Motor neuron (in vitro differentiated cells): Measurements from ENCODE around the gene MAP4. TPM values are rescaled to one million over a fixed set of nuclear protein-coding genes. Genes with fewer than 3 reads are reported as not detected.
"Not testable (repeated sequence)": the region's sequence is repeated elsewhere in the genome, so short reads cannot be mapped to it uniquely, and the experiment has no call there.

ENCODE experiments used
- ATAC-seq, 8 experiments: fragments of 200-7000 bp; cut with Tn5 transposase; replicated peaks in 6 of 8; 2 replicates each; pipeline ENCODE4 v1.8.0; 2021; ENCODE audit warnings: mild to moderate bottlenecking in 8 of 8, moderate library complexity in 8 of 8
- H3K27ac ChIP-seq, 2 donors: fragments of 250-450 bp; sonication (Bioruptor Pico); 2 replicates each; pipeline ENCODE4 v1.9.0; 2021; ENCODE audit warnings: antibody characterized with exemption in 2 of 2, mild to moderate bottlenecking in 2 of 2, moderate library complexity in 1 of 2
- H3K4me1 ChIP-seq, 2 donors: fragments of 250-450 bp; sonication (Bioruptor Pico); replicated peaks in 1 of 2; 2 replicates each; pipeline ENCODE4 v1.6.1; 2021; ENCODE audit warnings: antibody characterized with exemption in 2 of 2, mild to moderate bottlenecking in 2 of 2, moderate library complexity in 1 of 2
- H3K4me3 ChIP-seq, 5 donors: fragments of 250-450 bp; sonication (Bioruptor Pico); 2 replicates each; pipeline ENCODE4 v1.9.0; 2021; ENCODE audit warnings: antibody characterized with exemption in 5 of 5, mild to moderate bottlenecking in 5 of 5, moderate library complexity in 4 of 5
- WGBS, 10 experiments: fragments of 450-650 bp; shearing (Covaris generic); methylation state at CpG; one replicate each; pipeline ENCODE4 v1.0.0; 2022; 5-methylcytosine and 5-hydroxymethylcytosine counted together
- in situ Hi-C, 9 experiments: fragments of 400-800 bp; cut with MboI; loops; one replicate each; pipeline ENCODE4 v1.15.0; 2021; ENCODE audit warnings: low sequenced_read_pairs in 9 of 9, low pct_unique_long_range_greater_than_20kb in 2 of 9; ENCODE audit not compliant: unreplicated experiment in 9 of 9
- total RNA-seq, 8 experiments: library from RNA; unstranded; fragments of 300-600 nt; gene quantifications; 2 replicates each; pipeline versions ENCODE4 v1.2.3 to v1.2.4, GENCODE V29; 2022

Gene MAP4
- total RNA-seq, 8 experiments from 2014 or later, result 62.7 to 256 (median 142) TPM

DNA sequence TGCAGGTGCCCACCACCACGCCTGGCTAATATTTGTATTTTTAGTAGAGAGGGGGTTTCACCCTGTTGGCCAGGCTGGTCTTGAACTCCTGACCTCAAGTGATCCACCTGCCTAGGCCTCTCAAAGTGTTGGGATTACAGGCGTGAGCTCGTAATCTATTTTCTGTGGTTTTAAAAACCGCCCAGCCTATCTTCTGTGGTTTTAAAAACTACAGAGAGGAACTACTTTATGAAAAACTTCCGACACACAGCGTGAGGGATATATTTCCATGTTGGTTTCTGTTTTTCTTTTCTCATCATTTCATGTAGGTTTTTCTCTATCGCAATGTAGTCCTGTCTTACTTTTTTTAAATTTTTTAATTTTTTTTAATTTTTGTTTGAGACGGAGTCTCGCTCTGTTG is 186.7 kb downstream of the MAP4 start:
- not testable (repeated sequence) for H3K27ac ChIP-seq, H3K4me3 ChIP-seq, H3K4me1 ChIP-seq, ATAC-seq
- in situ Hi-C loops, result loop anchor here in 4 of 9 experiments (25.0 kb wide), 2 partner anchors 158 to 333 kb away; no protein-coding TSS in a partner anchor
- WGBS, 10 experiments, result 80 to 100% (median 99%) methylated on average over 1 to 9 of the region's 9 CpGs

GRCh38 chr3:47825590-47825989 is 190.6 kb downstream of the MAP4 start:
- no peak for ATAC-seq
- in situ Hi-C loops, result loop anchor here in 4 of 9 experiments (25.0 kb wide), 2 partner anchors 162 to 337 kb away; no protein-coding TSS in a partner anchor
- H3K4me3 ChIP-seq, result peak overlapping the region; percentile 63 to 91 (median 89)
- WGBS, 10 experiments, result 0 to 50% (median 11%) methylated on average over 1 to 7 of the region's 7 CpGs; no CpG with 5 or more reads in 5 of the 10 experiments
- H3K27ac ChIP-seq, result peak overlapping the region in 1 of 2 donors; percentile 83
- peaks cover 9 to 14% of the 10 kb centered on the region in 2 donors for H3K4me1 ChIP-seq

DNA sequence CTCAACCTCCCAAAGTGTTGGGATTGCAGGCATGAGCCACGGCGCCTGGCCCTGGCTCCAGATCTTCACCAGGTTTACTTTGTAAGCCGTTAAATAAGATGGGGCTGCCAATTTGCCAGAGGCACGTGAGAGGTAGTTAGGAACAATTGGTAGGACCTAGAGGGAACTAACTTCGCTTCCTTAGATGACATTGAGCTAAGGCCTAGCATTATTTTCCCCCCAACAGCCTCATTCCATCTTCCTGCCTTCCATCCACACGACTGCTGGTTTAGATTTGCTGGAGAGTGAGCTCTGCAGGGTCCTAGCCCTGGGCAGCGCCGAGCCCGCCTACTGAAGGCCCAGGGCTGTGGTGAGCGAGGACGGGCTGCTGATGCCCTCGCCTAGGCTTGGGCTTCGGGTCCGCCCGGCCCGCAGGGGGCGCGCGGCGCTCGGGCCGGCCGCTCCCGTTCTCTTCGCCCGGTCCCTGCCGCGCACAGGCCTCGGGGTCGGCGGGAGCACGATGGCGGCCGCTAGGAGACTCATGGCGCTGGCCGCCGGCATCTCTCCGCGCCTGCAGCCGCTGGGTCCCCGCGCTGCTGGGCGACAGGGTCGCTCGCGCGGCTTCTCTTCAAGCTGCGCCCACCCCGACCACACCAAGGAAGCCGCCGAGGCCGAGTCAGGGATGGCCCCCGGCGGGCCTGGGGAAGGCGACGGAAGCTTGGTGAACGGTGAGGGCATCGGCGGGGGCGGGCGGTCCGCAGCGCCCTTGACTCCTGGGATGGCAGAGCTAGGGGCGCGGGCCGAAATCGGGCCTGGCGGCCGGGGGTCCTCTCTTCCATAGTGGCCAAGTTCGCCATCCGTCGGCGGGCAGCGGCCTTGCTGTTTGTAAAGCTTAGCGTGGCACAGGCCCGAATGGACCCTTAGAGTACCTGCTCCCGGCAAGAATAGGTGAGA is 191.4 kb downstream of the MAP4 start:
- WGBS, 10 experiments, result 1 to 46% (median 29%) methylated on average over 5 to 30 of the region's 77 CpGs; no CpG with 5 or more reads in 5 of the 10 experiments
- peak overlapping the region; percentile 64 to 83 for H3K27ac ChIP-seq
- peak; percentile 98 to 99 (median 99) for ATAC-seq
- H3K4me3 ChIP-seq, result peak overlapping the region; percentile 63 to 91 (median 89)
- in situ Hi-C loops, result loop anchor here in 4 of 9 experiments (25.0 kb wide), 2 partner anchors 162 to 337 kb away; no protein-coding TSS in a partner anchor
- H3K4me1 ChIP-seq, result peaks cover 9 to 14% of the 10 kb centered on the region in 2 donors

- no peak for ATAC-seq
- in situ Hi-C loops, result no loop called here
- no peaks in the 10 kb centered on the region for H3K4me1 ChIP-seq
- H3K4me3 ChIP-seq, result no peak overlapping the region
- whole genome bisulfite sequencing, 10 experiments, result 76 to 100% (median 89%) methylated on average over 1 to 6 of the region's 7 CpGs; no CpG with 5 or more reads in 3 of the 10 experiments
- H3K27ac ChIP-seq, result no peak overlapping the region
These were observed 198.6 kb downstream of the MAP4 start for GRCh38 chr3:47817609-47818008.

DNA sequence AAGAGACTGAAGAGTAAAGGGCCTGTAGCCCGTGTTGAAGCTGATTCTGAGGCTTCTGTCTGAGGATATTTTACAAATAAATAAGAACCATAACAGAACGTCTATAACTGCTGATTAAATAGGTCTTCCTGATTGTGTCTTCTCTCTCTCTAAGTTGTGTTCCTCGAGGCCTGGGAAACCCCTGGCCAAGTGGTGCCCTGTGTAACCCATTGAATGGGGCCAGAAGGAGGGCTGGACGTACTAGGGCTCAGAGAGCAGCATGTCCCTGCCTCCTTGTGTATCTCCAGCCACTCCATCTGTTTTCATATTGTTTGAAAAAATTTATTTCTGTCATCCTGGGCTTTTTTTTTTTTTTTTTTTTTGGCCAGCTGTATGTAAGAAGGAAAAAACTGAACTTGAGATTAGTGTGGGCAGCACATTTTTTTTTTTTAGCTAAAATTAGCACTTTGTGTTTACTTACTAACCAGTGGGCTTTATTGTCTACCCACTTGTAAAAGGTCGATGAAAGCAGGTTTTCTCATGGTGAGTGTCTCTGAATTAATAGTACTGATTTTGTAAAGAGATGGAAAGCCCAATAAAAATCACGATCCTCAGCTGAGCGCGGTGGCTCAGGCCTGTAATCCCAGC is 202.6 kb downstream of the MAP4 start:
- Histone ChIP-seq H3K27ac (no peak overlapping the region), H3K4me3 (no peak overlapping the region), H3K4me1 (no peaks in the 10 kb centered on the region)
- WGBS, 10 experiments, result 50 to 100% (median 71%) methylated on average over 1 to 7 of the region's 8 CpGs
- in situ Hi-C loops, result no loop called here
- no peak for ATAC-seq

- Histone ChIP-seq H3K4me1 (peaks cover 8 to 14% of the 10 kb centered on the region in 2 donors), H3K4me3 (no peak overlapping the region), H3K27ac (no peak overlapping the region)
- ATAC-seq, result no peak
- in situ Hi-C loops, result no loop called here
- WGBS, 10 experiments, result 100% methylated on average over 1 of the region's 1 CpG; no CpG with 5 or more reads in 3 of the 10 experiments
These were observed 211.6 kb downstream of the MAP4 start for GRCh38 chr3:47804577-47804976.

DNA sequence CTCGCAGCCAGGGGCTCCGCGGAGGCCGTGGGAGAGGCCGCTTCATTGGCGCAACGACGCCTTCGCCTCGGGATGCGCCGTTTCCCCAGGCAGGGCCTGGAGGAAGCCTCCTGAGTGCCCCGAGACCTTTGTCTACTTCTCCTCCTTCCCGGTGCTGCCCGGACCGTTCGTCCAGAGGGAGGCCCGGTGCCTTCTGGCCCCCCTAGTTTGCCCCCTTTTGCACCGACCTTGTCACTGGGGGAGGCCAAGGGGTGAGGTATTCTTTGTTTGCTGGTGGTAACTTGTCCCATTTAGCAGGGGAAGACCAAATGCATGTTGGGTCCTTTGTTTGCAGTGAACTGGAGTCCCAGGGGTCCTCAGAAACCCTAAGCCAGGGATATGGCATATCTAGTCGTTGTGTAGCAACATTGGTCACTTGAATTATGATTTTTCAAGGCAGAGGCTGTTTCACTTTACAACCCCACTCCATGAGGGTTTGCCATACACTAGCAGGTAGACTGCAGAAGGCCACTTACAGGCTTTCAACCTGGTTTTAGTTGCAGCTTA is 212.7 kb downstream of the MAP4 start:
- H3K27ac ChIP-seq, result peak overlapping the region; percentile 96
- ATAC-seq, result no peak
- in situ Hi-C loops, result no loop called here
- H3K4me3 ChIP-seq, result peak overlapping the region; percentile 60 to 99 (median 97)
- 0 to 17% (median 0%) methylated on average over 1 to 3 of the region's 20 CpGs; no CpG with 5 or more reads in 4 of the 10 experiments for WGBS, 10 experiments
- H3K4me1 ChIP-seq, result peaks cover 8 to 14% of the 10 kb centered on the region in 2 donors

DNA sequence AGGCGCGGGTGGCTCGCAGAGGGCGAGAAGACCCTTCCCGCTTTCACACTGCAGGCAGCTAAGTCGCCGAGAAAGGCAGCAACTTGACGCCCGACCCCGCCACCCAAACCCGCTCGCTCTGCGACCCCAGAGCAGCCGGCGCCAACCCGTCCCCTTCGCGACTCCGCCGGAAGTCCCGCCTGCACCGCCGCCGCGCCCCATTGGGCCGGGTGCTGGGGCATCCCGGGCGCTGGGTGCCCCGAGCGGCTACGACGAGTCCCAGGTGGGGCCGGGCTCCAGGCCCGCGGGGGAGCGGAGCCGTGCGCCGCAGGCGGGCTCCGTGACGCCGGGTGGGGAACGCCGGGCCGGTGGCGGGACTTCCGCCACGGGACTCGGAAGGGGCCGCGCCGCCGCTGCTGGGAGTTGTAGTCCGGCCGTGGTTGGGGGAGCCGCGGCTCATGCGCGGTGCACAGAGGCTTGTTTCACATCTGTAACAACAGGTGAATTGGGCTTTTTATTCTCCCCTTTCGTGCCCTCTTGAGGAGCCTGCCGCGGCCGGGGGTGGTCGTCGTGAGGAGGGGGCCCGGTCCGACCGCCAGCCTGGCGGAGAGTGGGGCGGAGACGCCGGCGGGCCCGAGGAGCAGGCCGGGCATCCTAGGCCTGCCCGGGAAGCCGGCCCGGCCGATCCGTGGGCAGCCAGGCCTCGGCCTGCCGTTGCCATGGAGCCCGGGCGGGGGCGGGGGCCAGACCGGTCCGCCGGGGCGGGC is 213.3 kb downstream of the MAP4 start, which contains the start of gene DHX30:
Gene DHX30, plus strand, starts transcription at position 405 of the 746 bp plus-strand sequence. CDS start 7,546 bp downstream, outside the sequence.
- Histone ChIP-seq H3K4me3 (peak within 1 kb of the TSS; percentile 60 to 99 (median 97)), H3K4me1 (peaks cover 8 to 14% of the 10 kb centered on the region in 2 donors), H3K27ac (peak within 1 kb of the TSS; percentile 96)
- 0 to 1% methylated on average over 7 to 28 of the region's 90 CpGs; no CpG with 5 or more reads in 8 of the 10 experiments for WGBS, 10 experiments
- ATAC-seq, result peak; percentile 85 to 95 (median 93)
- in situ Hi-C loops, result no loop called here

Other genes starting within 250 kb of the MAP4 start
- gene SMARCC1, start 234.5 kb downstream of the MAP4 start, total RNA-seq, result 100 to 1,000 TPM in 1 of 8 experiments, 10 to 100 TPM in 7; 35.9 to 114 (median 55.4) TPM
- 10 to 100 TPM; 44.7 to 98.8 (median 56.8) TPM for gene DHX30, start 213.3 kb downstream of the MAP4 start, total RNA-seq
- gene CDC25A, start 172.0 kb upstream of the MAP4 start, total RNA-seq, result 10 to 100 TPM in 6 of 8 experiments, 1 to 10 TPM in 2; 3.7 to 33.8 (median 13.2) TPM
- gene CAMP, start 207.1 kb upstream of the MAP4 start, total RNA-seq, result 100 to 1,000 TPM in 1 of 8 experiments, 1 to 10 TPM in 1, under 1 TPM in 1, not detected in 5; 0.70 to 488 (median 6.5) TPM
- gene ZNF589, start 224.7 kb upstream of the MAP4 start, total RNA-seq, result 10 to 100 TPM; 12.7 to 35.7 (median 18.0) TPM